ENCODE measurements around the gene SIAH1.
"Not testable (repeated sequence)": the region's sequence is repeated elsewhere in the genome, so short reads cannot be mapped to it uniquely, and the experiment has no call there.

SIAH1 gene

GRCh38 chr16:48385253-48386150, at the start of gene SIAH1:
TSS of gene SIAH1 (minus strand) at chr16:48385413. CDS start at chr16:48362428, 22,985 bp downstream.
- DNase-seq, result peak; percentile 61 to 72

- no peak for DNase-seq
Measured at GRCh38 chr16:48434653-48435317, 49.6 kb upstream of the SIAH1 start.

- no peak for DNase-seq
Measured at GRCh38 chr16:48433850-48434530, 48.8 kb upstream of the SIAH1 start.

GRCh38 chr16:48433116-48433849, 48.1 kb upstream of the SIAH1 start:
- no peak for DNase-seq

GRCh38 chr16:48432136-48432535, 46.9 kb upstream of the SIAH1 start:
- no peak for DNase-seq

- no peak for DNase-seq
Measured at GRCh38 chr16:48430890-48431289, 45.7 kb upstream of the SIAH1 start.

- no peak for DNase-seq
Measured at GRCh38 chr16:48426244-48427141, 41.3 kb upstream of the SIAH1 start.

- no peak for DNase-seq
Measured at GRCh38 chr16:48422537-48422936, 37.3 kb upstream of the SIAH1 start.

GRCh38 chr16:48421741-48422140, 36.5 kb upstream of the SIAH1 start:
- no peak for DNase-seq

GRCh38 chr16:48420437-48420836, 35.2 kb upstream of the SIAH1 start:
- DNase-seq, result no peak

- not testable (repeated sequence) for DNase-seq
Measured at GRCh38 chr16:48416617-48417016, 31.4 kb upstream of the SIAH1 start.

- no peak for DNase-seq
Measured at GRCh38 chr16:48413272-48413671, 28.1 kb upstream of the SIAH1 start.

- DNase-seq, result no peak
Measured at GRCh38 chr16:48409839-48410632, 24.8 kb upstream of the SIAH1 start.

GRCh38 chr16:48408688-48409087, 23.5 kb upstream of the SIAH1 start:
- no peak for DNase-seq

GRCh38 chr16:48405907-48406306, 20.7 kb upstream of the SIAH1 start:
- DNase-seq, result no peak

- DNase-seq, result no peak
Measured at GRCh38 chr16:48405153-48405552, 19.9 kb upstream of the SIAH1 start.

GRCh38 chr16:48402547-48402946, 17.3 kb upstream of the SIAH1 start:
- not testable (repeated sequence) for DNase-seq

GRCh38 chr16:48395375-48395774, 10.2 kb upstream of the SIAH1 start:
- DNase-seq, result no peak

- DNase-seq, result no peak
Measured at GRCh38 chr16:48394355-48394703, 9.1 kb upstream of the SIAH1 start.

GRCh38 chr16:48393485-48394354, 8.5 kb upstream of the SIAH1 start:
- DNase-seq, result no peak

Data from NCI-H2081 (cell line).